GM13977 (cell line): Measurements from ENCODE around the gene CCNB2.
A peak's percentile ranks its signal among the peaks of the same experiment; 100 is the strongest.

Experiments used
- DNase-seq: peaks from one replicate; pipeline ENCODE4 v3.0.0; 2012; ENCODE audit warnings: low spot score
- in situ Hi-C: fragments of 300-500 bp; cut with MboI; formaldehyde crosslinking; loops from one replicate; pipeline ENCODE4 v1.12.0; 2022; ENCODE audit warnings: low sequenced_read_pairs, low pct_unique_long_range_greater_than_20kb, mixed read lengths, inconsistent platforms; ENCODE audit not compliant: unreplicated experiment
- TF ChIP-seq, protein P1 (sequence below): IDR thresholded peaks from 2 replicates; pipeline ENCODE4 v1.5.1; 2012; ENCODE audit warnings: mild to moderate bottlenecking, control low read depth; ENCODE audit not compliant: insufficient read depth; ENCODE audit errors: extremely low read depth, missing control alignments

The CCNB2 gene

DNA sequence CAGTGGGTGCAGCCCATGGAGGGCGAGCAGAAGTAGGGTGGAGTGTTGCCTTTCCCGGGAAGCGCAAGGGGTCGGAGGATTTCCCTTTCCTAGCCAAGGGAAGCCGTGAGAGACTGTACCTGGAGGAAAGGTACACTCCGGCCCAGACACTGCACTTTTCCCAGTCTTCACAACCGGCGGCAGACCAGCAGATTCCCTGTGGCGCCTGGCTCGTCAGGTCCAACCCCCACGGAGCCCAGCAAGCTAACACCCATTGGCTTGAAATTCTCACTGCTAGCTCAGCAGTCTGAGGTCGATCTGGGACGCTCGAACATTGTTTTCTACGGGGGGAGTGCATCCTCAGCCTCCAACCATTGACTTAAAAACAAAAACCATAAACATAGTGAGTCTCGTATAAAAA, 26.5 kb downstream of the CCNB2 start:
- in situ Hi-C loops = no loop called here
- TF ChIP-seq, protein P1, sequence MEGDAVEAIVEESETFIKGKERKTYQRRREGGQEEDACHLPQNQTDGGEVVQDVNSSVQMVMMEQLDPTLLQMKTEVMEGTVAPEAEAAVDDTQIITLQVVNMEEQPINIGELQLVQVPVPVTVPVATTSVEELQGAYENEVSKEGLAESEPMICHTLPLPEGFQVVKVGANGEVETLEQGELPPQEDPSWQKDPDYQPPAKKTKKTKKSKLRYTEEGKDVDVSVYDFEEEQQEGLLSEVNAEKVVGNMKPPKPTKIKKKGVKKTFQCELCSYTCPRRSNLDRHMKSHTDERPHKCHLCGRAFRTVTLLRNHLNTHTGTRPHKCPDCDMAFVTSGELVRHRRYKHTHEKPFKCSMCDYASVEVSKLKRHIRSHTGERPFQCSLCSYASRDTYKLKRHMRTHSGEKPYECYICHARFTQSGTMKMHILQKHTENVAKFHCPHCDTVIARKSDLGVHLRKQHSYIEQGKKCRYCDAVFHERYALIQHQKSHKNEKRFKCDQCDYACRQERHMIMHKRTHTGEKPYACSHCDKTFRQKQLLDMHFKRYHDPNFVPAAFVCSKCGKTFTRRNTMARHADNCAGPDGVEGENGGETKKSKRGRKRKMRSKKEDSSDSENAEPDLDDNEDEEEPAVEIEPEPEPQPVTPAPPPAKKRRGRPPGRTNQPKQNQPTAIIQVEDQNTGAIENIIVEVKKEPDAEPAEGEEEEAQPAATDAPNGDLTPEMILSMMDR = no peak

DNA sequence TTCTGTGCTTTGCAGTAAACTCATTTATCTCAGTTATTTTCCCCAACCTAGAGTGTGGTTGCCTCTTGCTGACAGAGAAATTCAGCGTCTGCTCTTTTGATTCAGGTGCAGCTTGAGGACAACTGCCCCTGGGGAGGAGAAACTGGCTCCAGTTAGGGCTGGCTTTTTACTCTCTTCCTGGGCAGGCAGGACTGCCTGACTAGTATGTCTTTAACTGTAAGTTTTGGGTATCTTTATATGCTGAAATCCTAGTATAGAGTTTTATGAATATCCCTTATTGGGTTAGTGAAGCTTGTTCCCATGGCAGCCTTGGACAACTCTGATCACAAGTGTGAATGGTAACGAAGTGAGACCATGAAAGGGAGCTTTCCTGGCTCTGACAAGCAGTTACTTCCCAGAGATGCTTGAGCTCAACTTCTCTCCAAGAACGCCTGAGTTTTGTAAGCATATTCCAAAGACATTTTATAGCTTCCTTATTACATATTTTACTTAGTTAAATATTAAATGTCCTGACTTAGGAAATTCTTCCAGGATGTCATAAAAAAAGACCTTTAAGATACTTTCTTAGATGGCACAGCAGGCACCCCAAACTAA, 27.1 kb downstream of the CCNB2 start:
- TF ChIP-seq, protein P1 = no peak
- no peak for DNase-seq
- in situ Hi-C loops = no loop called here

More for the DNA sequence above, 26.5 kb downstream of the CCNB2 start:
- no peak for DNase-seq

DNA sequence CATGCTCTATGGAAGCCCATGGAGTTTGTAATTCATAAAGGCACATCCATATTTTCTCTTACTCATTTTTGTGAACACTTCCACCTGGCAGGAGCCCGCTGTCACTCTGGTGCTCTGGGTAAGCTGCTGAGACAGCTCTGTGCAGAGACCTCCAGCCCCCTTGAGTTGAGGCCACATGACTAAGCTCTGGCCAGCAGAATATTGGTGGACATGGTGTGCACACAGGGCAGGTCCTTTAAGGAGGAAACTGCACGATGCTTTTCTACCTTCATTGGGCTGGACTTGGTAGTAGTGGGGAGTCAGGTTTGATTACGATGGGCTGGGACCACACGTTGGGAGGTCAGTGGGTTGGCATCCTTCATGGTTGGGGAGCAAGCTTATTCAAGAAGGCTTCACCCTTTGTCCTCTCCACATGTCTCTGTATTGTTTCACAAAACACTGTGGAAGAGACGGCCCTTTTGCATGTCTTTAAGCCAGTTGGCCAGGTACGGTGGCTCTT, 29.0 kb downstream of the CCNB2 start:
- no peak for DNase-seq
- in situ Hi-C loops = no loop called here
- TF ChIP-seq, protein P1 = no peak

DNA sequence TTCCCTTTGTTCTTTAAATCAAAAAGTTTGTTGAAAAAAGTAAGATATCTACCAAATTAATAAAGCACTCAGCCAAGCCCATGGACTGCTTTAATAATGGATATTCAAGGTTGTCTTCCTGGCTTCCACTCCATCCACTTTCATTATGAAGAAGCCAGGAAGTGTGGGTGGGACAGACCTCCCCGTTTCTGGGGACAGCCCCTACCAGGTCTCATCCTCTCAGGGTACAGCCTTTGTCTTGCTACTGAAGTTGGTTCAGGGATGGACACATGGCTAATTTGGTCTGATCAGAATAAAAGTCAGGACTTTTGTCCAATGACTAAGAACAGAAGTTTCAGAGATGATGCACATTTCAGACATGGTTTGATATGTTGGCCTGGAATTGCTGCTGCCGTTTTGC, 32.6 kb downstream of the CCNB2 start:
- DNase-seq = no peak
- in situ Hi-C loops = no loop called here
- TF ChIP-seq, protein P1 = no peak

DNA sequence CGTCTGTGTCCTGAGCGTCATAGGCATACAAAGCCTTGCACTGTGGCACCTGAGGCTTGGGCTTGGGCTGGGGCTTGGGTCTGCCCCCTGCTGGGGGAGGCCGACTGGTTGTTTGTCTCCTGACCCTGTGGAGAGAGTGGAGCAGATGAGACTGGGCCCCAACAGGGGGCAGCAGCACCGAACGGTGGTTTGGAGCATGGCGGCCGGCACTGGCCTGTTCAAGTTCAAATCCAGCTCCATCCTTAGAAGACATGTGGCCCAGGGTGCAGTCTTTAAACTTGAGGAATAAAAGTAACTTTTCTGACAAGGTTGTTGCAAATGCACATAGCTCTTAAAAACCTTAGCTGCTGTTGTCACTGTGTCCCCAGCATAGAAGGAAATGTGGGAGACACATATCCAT, 33.3 kb downstream of the CCNB2 start:
- in situ Hi-C loops = no loop called here
- peak; percentile 70 for DNase-seq
- TF ChIP-seq, protein P1 = peak; percentile 67

DNA sequence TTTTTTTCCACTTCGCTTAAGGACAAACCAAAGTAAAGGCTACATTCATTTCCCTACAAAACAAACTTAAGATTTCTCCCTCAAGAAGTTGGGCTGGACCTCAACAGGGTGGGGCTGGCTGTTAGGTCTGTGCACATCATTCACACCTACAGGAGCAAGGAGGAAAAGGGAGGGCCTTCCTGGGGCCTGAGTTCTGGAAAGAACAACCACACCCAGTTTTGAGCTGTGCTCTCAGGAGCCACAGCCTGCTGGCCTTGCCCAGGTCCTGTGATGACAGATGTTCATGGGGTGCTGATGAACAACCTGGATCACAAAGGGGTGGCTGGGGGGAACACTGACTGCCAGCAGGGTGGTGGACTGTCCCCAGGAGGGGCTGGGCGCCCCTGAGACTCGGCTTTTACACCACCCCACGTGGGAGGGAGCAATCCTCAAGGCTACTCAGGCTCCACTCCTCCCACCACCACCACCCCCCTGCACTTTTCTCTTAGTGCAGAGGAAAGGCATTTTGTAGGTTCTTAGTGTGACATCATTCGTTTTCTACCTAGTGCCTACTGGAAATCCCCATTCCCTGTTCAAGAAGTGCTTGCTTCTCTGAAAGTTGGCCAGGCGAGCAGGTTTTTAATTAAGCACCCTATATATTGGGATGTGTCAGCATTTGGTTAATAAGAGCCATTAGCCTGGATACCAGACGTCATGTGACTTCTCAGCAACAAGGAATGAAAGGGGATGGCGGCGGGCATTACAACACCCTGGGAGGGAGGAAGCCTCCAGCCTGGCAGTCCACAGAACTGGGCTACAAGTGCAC, 35.7 kb downstream of the CCNB2 start:
- in situ Hi-C loops = no loop called here
- DNase-seq = peak; percentile 34

More for the DNA sequence above, 35.7 kb downstream of the CCNB2 start:
- TF ChIP-seq, protein P1 = no peak
